GM19025 (cell line): ENCODE results near the gene MYO16.
"Not testable (repeated sequence)": the region's sequence is repeated elsewhere in the genome, so short reads cannot be mapped to it uniquely, and the experiment has no call there.

Experiments
- ATAC-seq: cut with Tn5 transposase; IDR thresholded peaks from one replicate; pipeline ENCODE4 v1.9.1; 2021; ENCODE audit warnings: mild to moderate bottlenecking, low read depth, moderate library complexity; ENCODE audit not compliant: unreplicated experiment

MYO16 gene

DNA sequence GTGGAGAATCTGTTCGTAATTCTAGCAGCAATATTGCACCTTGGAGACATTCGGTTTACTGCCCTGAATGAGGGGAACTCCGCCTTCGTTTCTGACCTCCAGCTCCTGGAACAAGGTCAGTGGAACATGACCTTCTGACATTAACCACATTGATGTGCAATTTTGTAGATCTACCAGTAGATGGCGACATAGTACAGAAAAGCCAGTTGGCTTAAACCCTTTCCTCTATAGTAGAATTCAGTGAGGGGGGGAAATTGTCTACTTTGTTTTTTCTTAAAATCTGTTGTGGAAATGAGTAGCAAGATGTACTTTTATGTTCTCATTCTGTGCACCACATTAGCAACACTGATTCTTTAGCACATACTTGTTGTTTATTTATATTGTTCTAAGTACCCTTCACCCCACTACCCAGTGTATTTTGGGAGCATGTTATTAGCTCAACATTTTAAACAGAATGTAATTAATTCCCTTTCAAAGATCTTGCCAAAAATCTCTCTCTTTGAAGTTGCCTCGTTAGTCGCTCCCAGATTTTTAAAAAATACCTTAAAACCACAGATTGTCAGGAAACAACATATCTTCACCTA is 332.2 kb downstream of the MYO16 start:
- ATAC-seq, result peak; percentile 87

DNA sequence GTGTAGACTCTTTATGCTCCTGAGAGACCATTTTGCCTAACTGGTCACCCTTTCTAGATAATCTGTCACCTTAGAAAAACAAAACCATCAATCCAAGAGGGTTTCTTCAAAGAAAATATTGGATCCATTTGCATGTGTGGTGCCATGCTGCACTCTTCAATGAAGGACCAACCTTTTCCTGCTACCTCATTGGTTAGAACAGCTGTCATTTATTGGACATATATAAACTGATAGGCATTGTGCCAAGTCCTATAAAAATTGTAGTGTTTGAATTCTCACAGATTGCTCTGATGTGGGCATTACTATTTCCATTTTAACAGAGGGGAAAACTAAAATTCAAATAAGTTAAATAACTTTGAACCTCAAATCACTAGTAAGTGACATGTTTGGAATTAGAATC is 333.2 kb downstream of the MYO16 start:
- ATAC-seq, result no peak

DNA sequence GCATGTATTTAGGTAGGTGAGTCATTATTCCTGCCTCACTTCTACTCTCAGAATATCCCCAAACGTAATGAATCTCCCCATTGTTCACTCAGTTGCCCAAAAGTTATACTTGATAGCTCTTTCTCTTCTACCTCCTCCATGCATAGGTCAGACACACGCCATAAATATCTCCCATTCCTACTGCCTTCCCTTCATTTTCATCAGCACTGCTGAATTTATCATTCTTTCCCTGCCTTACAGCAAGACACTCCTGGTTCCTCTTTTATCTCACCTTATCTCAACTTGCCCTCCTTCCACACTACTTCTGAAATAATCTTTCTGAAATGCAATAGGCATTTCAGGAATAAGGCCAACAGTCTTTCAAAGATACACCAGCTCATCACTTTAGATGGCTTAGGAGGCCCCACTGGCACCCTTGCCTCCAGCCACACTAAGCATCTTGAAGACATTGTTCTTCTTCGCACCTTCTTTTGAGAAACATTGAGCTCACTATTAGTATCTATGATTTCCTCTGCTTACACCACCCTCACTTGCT is 333.9 kb downstream of the MYO16 start:
- no peak for ATAC-seq

DNA sequence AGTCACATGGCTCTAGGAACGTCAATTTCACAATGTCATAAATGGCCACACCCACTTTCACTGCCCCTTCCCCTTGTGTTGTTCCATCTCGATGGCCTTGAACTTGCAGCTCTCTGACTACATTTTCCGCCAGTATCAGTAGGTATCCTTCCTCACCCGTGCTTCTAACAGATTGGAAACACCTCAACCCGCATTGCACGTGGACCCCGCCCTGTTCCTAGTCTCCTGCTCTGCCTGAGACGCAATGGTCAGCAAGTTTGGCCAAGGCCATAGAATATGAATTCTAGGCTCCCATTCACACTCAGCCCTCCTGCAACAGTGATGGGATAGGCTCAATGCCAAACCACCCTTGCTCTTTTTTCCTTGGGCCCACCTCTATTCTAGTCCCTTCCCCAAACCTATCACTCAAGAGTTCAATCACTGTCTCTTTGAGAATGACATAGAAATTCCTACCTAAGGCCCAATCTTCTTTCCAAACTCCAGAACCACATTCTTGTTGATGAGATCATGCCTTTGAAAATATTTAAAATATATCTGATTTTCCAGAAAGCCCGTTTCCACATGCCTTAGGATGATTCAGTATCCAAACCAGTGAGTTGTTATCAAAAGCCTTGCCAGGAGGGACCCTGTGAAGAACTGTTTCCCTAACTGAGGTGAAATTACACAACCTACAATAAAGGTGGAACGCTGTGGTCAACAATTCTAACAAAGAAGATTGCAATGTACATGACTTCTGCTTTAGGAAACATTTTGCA is 334.6 kb downstream of the MYO16 start:
- no peak for ATAC-seq

DNA sequence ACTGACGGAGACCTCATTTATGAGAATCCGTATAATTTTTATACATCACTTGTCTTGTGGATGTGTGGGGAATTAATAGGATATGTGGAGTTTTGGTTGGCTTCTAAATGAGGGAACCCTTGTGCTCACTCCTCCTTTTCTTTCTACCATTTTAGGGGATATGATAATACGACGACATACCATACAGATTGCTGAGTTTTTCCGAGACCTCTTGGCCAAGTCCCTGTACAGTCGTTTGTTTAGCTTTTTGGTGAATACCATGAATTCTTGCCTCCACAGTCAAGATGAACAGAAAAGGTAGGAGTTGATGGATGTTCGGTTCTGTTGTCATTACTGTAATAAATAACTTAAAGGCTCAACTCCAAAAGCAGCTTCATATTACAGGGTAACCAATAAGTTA is 335.2 kb downstream of the MYO16 start:
- no peak for ATAC-seq

DNA sequence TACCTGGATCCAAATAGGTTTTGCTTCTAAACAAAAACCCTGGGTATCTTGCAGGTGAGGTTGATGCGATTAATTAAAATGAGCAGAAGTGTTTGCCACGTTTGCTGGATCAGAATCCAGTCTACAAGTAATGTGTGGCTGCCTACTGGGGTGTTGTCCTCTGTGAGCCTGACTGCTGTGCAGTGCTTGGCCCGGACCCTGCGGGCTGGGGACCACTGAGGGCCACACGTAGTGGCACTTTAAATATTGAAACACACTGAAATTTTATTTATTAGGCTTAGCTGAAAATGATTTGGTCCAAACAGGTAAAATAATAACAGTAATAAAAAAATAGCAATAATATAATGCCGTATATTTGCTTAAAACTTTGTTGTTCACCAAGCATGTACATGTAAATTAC is 338.0 kb downstream of the MYO16 start:
- ATAC-seq, result no peak

DNA sequence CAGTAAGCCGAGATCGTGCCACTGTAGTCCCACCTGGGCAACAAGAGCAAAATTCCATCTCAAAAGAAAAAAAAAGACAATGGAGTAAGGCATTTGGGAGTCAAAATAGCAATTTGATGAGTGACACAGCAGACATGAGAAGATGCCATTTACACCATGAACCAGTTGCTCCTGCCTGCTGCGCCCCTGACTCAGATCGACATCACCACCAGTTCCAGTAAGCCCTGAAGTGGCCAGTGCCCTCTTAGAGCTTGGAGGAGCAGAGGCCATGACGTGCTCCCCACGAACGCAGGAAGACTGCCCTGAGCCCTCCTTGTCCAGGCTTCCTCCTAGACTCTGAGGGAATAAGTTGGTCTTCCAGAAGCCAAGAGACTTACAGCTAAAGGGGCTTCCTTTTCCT is 339.2 kb downstream of the MYO16 start:
- ATAC-seq, result no peak

DNA sequence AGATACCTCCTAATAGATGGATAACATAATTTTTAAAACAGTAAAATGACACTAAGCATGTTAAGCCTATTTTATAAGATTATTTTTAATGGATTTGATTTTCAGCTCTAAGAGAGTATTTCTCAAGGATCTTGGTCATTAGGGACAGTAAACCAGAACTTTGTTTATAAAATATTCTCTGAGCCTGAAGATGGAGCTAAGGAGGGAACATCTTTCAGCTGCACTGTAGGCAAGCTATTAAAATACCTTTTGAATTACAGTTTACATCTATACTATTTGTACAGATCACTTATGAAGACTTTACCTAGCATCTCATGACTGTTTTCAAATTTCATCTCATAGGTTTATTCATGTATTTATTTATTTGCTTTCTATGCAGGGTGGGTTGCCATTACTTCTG is 345.3 kb downstream of the MYO16 start:
- no peak for ATAC-seq

DNA sequence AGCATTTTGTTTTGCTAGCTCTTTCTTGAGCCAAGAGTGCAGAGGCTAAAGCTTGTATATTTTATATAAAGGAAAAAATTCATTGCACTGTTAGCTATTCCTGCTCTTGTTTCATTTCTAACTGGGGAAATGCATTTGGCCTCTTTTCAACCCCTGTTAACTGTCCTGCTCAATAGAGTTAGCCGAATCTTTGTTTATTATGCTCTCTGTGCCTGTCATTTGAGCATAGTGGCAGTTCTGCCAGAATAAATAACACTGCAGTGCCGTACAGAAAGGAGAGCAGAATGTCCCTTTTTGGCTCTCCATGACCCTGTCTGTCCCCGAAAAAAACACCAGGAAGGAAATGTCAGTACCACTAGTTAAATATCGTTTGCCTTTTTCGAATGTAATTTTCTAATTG is 350.8 kb downstream of the MYO16 start:
- ATAC-seq, result no peak

DNA sequence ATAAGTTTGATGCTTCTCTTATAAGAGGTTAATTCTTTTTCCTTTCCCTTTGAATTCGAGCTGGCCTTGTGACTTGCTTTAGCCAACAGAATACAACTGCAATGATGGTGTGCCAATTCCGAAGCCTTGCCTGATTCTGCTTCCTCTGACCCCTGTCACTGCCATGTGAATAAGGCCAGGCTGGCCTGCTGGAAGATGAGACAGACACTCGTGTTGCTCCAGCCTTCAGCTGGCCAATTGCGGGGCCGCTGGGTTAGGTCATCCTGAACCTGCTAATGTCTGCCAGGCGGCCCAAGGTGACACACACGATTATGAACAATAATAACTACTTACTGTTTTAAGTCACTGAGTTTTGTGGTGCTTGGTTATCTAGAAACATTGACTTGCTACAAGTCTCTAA is 352.0 kb downstream of the MYO16 start:
- ATAC-seq, result no peak

DNA sequence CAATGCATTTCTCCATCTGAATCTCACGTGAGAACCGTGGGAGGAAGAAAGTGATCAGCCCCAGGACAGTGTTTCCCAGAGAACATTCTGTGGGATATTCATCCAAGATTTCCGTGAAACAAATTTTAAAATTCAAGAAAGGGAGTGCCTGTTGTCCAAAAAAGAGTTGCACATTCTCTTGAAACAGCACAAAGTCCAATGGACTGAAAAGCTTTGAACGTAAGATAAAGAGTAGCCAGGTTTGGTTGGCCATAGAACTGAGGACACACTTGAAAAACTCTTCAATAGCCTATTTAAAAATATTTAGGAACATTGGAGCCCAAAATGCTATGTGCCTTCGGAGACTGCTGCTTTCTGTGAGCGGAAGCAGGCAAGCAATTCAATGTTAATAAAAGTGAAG is 353.9 kb downstream of the MYO16 start:
- no peak for ATAC-seq

DNA sequence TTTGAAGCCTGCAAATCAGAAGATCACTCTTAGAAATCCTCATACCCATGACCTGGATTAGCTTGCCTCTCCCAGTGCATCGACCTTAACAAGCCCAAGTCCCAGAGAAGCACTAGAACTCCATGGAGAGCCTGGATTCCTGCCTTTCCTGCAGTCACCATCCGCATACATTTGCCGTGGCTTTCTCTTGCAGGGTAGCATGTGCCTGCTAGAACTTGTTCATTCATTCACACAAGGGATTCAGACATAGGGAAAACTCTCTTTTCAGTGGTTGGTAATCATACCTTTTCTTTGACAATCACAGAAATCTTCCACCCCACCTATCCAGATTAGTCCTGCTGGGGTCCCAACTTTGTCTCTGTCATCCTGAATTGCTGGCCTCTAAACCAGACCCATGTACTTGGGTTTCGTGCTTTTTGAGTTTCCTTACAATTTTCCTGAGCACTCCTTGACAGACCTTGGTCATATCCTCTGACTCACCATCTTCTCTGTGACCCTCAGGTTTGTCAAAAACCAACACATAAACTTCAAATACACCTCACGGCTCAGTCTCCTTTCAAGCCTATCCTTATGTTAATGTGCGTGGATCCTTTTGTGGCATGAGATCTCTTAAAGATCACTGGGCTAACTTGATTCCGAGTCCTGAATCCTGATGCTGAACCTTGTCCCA is 355.0 kb downstream of the MYO16 start:
- no peak for ATAC-seq

DNA sequence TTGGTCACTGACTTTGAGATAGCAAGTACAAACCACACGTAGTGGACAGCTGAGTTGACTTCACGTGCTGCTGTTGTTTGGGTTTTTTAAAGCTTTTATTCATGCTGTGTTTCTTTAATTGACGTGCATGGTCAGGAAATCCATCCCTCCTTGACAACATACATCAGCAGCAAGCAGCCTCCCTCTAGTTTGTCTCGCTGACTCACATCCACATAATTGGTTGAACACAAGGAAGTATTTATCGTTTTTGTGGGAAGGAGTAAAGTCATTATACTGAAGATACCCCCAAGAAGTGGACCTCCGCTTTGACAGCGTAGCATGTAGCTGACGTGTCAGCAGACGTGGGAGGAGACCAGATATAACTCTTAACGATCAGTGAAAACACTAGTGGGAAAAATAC is 355.8 kb downstream of the MYO16 start:
- no peak for ATAC-seq

DNA sequence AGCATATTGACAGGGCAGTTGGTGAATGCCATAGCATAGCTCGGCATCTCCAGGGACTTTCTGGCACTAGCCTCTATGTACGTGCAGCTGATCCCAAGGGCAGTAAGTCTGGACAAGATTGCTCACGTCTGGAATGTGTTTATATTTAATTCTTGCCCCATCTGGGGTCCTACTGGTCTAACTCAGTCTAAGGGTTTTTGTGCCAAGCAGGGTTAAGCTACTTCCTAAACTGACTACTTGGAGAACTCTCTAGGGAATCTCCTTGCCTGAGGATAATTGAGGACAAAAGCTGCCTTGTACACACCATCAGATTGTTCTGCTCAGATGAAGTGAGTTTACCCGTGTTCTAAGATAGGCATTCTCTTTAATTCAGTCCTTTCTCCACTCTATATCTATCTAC is 358.1 kb downstream of the MYO16 start:
- ATAC-seq, result no peak

DNA sequence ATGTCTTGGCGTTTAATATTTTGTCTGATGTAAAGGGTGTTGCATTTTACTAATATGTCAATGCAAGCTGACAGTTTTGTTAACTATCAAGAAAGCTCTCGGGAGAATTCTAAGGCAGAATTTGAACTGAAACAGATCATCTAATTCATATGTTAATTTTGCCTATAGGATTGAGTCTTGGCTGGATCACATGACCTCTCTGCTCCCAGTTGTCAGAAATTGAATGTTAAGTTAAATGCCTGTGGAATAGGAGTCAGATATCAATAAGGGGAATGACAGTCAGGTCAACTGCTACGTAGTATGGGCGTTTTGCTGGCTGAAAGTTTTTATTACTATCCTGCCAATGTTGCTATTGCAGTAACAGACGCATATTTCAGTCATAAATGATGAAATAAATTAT is 358.5 kb downstream of the MYO16 start:
- no peak for ATAC-seq

DNA sequence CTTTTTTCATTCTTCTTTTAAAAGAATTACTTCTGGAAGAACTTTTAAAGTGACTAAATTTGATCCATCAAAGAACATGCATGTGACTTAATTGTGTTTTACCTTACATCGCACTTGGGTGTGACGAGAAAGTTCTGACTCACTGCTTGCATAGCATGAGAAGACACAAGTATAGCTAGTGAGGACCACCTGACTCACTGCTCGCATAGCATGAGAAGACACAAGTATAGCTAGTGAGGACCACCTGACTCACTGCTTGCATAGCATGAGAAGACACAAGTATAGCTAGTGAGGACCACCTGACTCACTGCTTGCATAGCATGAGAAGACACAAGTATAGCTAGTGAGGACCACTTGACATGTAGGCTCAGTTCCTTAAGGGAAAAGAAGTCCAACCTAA is 362.0 kb downstream of the MYO16 start:
- not testable (repeated sequence) for ATAC-seq

DNA sequence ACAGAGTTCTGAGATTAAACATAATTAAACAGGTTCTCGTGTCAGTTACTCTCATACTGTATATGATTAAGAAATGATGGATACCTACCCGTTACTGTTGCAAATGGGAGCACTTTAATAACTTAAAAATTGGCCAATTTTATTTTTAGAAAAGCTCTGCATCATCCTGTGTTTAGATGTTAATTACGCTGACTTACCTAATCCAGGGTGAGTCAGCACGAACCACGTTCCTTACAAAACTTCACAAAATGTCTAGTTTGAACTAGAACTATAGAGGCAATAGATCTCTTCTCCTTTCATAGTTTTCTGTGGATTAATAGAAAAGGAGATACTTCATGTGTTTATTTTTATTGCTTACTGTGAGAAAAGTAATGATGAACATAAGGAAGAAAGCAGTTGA is 363.9 kb downstream of the MYO16 start:
- no peak for ATAC-seq

DNA sequence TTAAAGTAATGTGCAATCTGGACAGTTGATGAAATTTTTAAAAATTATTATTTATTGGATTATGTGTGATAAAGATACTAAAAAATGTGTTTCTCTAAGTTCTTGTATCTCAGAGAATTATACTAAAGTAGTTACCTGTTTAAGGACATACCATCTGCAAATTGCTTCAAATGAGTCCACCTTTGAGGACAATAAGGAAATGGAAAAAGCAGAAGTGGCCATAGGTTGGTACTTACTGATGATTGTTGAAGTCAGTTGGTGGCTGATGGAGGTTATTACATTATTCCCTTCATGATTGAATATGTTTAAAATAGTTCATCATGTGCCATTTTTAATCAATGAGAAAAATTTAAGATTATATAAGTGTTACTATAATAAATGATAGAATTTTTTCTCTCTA is 367.0 kb downstream of the MYO16 start:
- no peak for ATAC-seq

DNA sequence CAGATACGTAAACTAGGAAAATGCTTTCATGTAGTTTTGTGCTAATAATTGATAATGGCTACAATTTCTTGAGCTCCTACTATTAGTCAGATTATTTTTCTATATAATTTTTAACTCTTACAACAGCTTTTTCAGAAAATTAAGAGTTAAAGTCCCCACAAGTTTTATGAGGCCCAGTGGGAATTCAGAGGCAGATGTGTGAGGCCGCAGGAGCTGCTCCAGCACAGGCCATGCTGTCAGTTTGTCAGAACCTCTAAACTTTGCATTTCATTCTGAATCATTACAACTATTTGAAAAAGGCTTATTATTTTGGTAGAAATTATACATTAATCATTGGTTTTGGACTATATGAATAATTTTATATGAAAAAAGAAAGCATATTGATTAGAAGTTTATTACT is 370.8 kb downstream of the MYO16 start:
- ATAC-seq, result no peak

DNA sequence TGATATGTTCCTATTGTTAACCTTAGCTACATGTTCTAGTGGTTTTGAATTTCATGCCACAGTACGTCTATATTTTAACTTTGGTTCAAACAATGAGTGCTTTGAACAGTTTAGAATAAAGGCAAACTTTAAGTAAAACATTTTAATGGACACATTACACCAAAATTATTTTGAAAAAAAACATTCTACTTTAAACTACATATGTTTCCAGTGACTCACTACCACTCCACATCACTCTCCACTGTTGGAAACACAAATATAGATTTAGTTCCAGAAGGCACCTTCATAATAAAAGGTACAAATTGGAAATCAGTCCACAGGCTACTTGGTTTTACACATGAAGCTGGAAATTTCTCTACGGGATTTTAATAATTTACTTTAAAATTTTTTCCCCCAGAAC is 373.5 kb downstream of the MYO16 start:
- ATAC-seq, result no peak

DNA sequence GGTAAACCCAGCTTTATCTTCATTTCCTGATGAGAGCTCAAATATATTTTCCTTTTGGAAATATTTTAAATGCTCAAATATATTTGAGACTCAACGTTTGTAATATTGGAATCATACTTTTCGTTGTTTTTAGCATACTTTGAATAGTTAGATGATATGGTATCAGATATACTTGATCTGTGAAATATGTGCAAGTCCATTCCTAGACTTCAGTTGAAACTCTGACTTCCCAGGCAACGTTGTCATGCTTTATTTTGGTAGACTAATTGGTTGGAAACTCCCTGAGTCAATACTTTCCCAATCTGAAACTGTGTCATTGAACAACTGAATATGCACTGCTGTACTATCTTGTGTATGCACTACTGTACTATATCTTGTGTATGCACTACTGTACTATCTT is 378.5 kb downstream of the MYO16 start:
- ATAC-seq, result no peak

DNA sequence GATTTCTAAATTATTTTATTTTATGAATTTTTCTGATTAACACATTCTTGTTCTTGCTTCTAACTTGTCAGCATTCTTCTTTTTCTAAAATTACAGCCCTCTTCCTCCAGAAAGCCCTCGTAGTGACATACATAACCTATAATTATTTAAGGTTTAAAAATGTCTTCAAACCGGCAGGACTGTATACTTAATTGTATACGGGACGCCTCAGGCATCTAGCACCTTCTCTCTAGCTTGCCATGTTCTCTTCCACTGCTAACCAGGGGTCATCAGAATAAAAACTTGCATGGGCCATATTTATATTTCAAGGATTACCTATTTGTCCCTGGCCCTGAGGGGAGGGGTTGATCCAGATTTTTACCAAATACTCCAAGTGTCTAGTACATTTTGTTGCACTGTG is 380.3 kb downstream of the MYO16 start:
- ATAC-seq, result no peak
